Smooth muscle cell of bladder (primary cell): Measurements from ENCODE around the gene PROKR2. TPM values are rescaled to one million over a fixed set of nuclear protein-coding genes. Genes with fewer than 3 reads are reported as not detected.

Experiments used
- total RNA-seq: library from RNA; depleted of rRNA; stranded (reverse); fragments of >200 nt; gene quantifications from 2 replicates; pipeline ENCODE4 v1.2.3, GENCODE V29; 2014

The PROKR2 gene
- not detected in 2 replicates for total RNA-seq

DNA sequence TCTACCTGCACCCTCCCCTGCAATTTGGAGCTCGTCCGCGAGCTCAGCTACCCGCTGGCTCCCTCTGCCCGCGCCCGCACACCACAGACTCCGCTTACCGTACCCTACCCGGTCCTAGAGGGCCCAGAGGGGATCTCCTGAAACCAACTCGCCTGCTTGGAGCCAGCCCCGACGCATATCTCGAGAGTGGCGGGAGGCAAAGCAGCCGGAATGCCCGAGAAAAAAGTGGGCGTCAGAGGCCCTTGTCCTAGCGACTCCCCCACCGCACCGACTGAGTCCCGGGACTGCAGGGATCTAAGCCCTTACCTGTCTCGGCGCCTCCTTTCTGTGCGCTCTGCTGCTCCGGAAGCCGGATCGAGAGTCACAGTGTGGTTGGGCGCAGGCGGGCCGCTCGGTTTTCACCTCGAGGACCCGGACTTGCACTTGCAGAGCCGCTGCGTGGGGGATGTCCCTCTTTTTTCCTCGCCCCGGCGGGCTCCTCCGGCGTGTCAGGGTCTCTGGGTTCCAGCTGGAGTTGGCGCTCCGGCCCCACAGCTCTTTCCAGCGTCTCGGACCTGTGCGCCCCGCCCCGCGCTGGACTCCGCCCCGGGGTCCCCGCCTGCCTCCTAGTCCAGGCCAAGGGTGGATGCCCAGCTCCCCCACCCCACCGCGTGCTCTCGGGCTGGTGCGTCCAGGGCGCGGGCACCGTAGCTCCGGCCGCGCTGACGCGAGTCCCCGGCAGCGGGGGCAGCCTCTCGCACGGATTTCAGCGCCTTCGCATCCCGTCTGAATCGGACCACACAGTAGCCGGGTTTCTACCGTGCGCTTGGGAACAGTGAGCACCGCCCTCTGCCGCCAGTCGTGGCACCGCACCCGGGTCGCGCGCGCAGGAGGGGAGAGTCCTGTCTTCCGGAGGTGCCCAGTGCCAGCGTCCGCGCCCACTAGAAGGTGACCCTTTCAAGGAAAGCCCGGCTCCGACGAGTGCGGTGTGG is at the start of gene PROKR2:
Gene PROKR2, minus strand, starts transcription at position 767 of the 971 bp plus-strand sequence. CDS start 2,585 bp downstream, outside the sequence.

Other genes starting within 250 kb of the PROKR2 start
- gene TMEM230, start 203.9 kb downstream of the PROKR2 start, total RNA-seq, result 84.8 and 98.7 TPM in 2 replicates
- 64.5 and 64.6 TPM in 2 replicates for gene PCNA, start 197.0 kb downstream of the PROKR2 start, total RNA-seq
- 20.1 and 24.1 TPM in 2 replicates for gene CDS2, start 189.9 kb downstream of the PROKR2 start, total RNA-seq